ENCODE measurements around the gene TFPI.

The TFPI gene

DNA sequence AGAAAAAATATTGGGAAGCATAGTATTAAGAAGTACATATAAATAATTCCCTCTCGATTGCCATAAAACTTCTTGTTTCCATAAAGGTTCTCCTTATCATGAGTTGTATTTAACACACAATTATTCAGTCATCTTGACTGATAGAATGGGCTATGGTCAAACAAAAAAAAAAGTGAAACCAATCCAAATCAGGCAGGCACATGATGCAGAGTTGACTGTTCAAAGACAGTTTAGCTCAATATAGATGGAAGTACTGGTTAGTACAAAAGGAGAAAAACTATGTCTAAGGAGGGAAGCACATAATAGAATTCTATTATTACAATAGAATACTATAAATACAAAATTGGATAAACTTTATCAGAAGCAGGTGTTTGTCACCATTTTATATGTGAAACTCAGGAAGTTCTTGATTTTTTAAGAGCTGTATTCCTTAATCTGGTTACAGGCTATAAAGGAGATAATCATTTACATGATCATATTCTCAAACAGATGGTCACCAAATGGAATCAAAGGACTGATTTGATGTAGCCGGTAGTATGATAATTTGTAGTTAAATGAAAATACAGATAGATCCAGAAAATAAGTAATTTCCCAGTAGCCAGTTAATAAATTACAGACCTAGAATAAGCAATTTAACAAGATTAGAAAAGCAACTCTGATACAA lies 88.0 kb downstream of the TFPI start:
- no peak for DNase-seq (ENCODE audit: extremely low spot score)
- CTCF ChIA-PET: interaction anchor here (2.9 kb wide), 1 partner anchor 10 kb away, joined by 14 read pairs; no protein-coding TSS in a partner anchor
- TF ChIP-seq, protein P1, sequence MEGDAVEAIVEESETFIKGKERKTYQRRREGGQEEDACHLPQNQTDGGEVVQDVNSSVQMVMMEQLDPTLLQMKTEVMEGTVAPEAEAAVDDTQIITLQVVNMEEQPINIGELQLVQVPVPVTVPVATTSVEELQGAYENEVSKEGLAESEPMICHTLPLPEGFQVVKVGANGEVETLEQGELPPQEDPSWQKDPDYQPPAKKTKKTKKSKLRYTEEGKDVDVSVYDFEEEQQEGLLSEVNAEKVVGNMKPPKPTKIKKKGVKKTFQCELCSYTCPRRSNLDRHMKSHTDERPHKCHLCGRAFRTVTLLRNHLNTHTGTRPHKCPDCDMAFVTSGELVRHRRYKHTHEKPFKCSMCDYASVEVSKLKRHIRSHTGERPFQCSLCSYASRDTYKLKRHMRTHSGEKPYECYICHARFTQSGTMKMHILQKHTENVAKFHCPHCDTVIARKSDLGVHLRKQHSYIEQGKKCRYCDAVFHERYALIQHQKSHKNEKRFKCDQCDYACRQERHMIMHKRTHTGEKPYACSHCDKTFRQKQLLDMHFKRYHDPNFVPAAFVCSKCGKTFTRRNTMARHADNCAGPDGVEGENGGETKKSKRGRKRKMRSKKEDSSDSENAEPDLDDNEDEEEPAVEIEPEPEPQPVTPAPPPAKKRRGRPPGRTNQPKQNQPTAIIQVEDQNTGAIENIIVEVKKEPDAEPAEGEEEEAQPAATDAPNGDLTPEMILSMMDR (IDR thresholded peaks at IDR 0.05; ENCODE audit: control extremely low read depth, extremely low read depth, low read depth, missing control alignments): no peak
- POLR2A ChIA-PET: no interaction called here

DNA sequence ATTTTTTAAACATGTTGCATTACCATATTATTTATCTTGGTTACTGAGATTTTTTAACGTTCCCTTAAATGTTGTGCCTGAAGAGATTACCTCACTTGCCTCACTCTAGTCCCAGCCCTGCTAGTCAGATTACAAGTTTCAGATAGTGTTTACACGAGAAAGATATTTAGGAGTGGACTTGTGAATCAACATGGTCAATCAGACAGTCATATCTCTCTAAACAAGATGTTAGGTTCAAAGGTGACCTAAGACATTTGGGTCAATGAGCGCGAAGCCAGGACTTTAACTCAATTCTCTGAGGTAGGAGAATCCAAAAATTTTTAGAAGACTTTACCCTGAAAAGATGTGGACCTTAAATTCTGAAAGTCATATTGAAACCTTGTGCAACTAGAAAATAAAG lies 91.4 kb downstream of the TFPI start:
- DNase-seq (ENCODE audit: extremely low spot score): no peak
- TF ChIP-seq, protein P1 (IDR thresholded peaks at IDR 0.05; ENCODE audit: control extremely low read depth, extremely low read depth, low read depth, missing control alignments): no peak
- ChIA-PET POLR2A (no interaction called here), CTCF (no interaction called here)

DNA sequence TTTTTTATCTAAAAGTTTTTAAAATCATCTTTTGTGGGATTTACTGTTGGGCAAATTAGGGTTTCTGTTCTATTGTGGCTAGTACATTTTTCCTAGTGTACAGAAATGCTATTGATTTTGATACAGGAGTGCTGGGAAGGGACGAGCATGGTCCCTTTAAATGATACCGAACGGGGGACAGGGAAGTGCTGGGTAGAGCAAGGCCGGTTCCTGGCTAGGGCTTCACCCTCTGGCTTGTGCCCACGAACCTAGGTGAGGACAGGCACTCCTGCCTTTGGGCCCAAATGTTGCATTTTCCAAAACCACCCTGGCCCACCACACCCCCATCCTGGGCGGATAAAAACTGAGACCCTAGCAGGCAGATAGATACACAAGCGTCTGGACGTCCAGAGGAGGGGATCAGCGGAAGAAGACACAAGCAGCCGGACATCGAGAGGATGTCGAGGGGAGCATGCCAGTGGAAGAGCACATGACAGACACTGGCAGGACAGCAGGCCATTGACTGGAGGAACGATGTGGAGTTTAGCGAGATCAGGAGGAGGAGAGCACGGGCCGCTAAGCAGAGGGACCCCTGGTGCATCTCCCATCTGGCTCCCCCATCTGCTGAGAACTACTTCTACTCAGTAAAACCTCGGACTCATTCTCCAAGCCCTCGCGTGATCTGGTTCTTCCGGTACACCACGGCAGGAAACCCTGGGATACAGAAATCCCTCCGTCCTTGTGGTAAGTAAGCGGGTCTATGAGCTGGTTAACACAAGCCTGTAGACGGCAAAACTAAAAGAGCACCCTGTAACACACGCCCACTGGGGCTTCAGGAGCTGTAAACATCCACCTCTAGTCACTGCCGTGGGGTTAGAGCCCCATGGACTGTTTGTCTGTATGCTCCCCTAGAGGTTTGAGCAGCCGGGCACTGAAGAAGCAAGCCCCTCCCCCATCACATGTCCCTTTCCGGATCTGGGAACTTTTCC lies 92.7 kb downstream of the TFPI start:
- TF ChIP-seq, protein P1 (IDR thresholded peaks at IDR 0.05; ENCODE audit: control extremely low read depth, extremely low read depth, low read depth, missing control alignments): no peak
- DNase-seq (ENCODE audit: extremely low spot score): no peak
- CTCF ChIA-PET: no interaction called here
- POLR2A ChIA-PET: no interaction called here

DNA sequence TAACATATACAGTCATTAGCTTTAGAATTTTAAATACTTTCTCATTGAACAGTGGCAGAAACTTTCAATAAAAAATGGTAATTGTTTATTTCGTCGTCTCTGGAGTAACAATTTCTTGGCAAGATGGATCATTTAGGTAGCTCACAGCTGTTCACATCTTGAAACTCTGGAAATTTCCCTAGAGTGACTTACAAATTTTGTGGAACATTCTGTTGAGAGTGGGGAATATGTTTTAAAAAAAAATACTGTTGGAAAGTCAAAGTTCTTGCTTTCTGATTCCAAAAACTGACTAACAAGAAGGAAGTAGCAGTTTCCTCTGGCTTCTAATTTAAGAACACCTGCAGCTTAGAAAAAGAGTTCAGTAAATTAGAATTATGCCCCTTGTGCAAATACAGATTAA lies 95.0 kb downstream of the TFPI start:
- TF ChIP-seq, protein P1 (IDR thresholded peaks at IDR 0.05; ENCODE audit: control extremely low read depth, extremely low read depth, low read depth, missing control alignments): no peak
- ChIA-PET POLR2A (interaction anchor here (0.6 kb wide), 1 partner anchor 11 kb away, joined by 4 read pairs; the partner anchor contains the start of gene CALCRL), CTCF (interaction anchor here (1.0 to 1.6 kb wide), 2 partner anchors 11 to 326 kb away, joined by 4 read pairs; partner anchors contain the start of gene CALCRL)
- DNase-seq (ENCODE audit: extremely low spot score): no peak

DNA sequence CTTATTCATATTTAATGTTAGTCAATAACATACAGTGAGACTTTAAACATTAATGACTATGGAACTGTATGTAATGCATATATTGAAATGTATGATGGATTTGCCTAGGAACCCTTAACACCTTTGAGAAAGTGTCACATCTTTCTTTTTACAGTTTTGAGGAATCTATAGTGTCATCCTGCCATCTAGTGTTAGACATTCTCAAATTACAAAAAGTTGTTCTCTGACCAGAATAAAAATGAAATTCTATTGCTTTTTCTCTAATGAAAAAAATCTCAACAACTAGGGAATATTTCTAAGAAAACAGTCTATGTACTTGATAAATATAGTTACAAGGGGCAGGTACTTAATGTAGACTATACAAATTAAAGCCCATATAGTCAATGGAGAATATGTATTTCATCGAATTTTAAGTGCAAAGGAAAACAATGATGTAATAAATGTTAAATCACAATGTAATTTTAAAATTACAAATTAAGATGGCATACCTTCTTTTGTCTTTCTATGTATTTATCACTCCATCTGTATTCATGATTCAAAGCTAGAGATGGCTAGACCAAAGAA lies 101.1 kb downstream of the TFPI start:
- no peak for DNase-seq (ENCODE audit: extremely low spot score)
- ChIA-PET CTCF (interaction anchor here (1.2 to 2.2 kb wide), 5 partner anchors 19 to 590 kb away, joined by 3 to 7 read pairs (median 4); no protein-coding TSS in a partner anchor), POLR2A (no interaction called here)
- TF ChIP-seq, protein P1 (IDR thresholded peaks at IDR 0.05; ENCODE audit: control extremely low read depth, extremely low read depth, low read depth, missing control alignments): peak; percentile 39

DNA sequence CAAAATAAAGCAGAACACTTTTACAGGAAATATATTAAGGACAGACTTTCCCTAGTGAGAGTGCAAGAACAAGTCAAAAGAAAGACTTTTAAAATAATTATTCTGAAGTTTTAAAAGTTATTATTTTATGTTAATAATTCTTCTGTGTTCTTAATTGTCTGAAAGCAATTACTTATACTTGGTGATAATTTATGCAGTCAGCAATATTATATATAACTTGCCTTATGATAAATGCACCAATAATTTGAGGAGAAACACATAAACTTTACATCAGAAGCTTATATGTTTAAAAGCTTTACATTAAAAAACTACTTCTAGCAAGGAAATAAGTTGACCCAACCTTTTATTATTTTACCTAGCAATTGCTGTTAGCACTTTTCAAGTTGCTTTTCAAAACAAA lies 102.7 kb downstream of the TFPI start:
- DNase-seq (ENCODE audit: extremely low spot score): no peak
- POLR2A ChIA-PET: no interaction called here
- TF ChIP-seq, protein P1 (IDR thresholded peaks at IDR 0.05; ENCODE audit: control extremely low read depth, extremely low read depth, low read depth, missing control alignments): no peak
- CTCF ChIA-PET: interaction anchor here (1.0 to 2.2 kb wide), 3 partner anchors 19 to 587 kb away, joined by 3 to 6 read pairs (median 3); no protein-coding TSS in a partner anchor

All from GM10248 (cell line).